Kidney (tissue), 14 donors: Measurements from ENCODE around the gene HCFC1. TPM values are rescaled to one million over a fixed set of nuclear protein-coding genes. Genes with fewer than 3 reads are reported as not detected.
A peak's percentile ranks its signal among the peaks of the same experiment; 100 is the strongest.

Source experiments
- DNase-seq, 5 donors: peaks; one replicate each; pipeline ENCODE4 v3.0.0-alpha.2; 2013 to 2020
- FAIRE-seq: peaks from 2 replicates; lab custom pipeline; 2012; peaks lifted over from hg19 to GRCh38; lab: Jason Lieb, UNC
- H3K27ac ChIP-seq, 2 donors: one replicate each; pipeline ENCODE4 v1.7.0; 2013; ENCODE audit warnings: low read depth in 2 of 2, low read length in 2 of 2, inconsistent platforms in 1 of 2
- H3K27me3 ChIP-seq: one replicate; pipeline ENCODE4 v1.7.1; 2013; ENCODE audit warnings: low read length, inconsistent platforms; ENCODE audit not compliant: control insufficient read depth, insufficient read depth
- H3K36me3 ChIP-seq, 3 donors: one replicate each; pipeline versions ENCODE4 v1.7.0 to v1.7.1; 2013; ENCODE audit warnings: low read length in 3 of 3, control low read depth in 1 of 3, inconsistent platforms in 1 of 3; ENCODE audit not compliant: insufficient read depth in 3 of 3, control insufficient read depth in 2 of 3
- H3K4me1 ChIP-seq, 3 donors: one replicate each; pipeline versions ENCODE4 v1.7.0 to v1.7.1; 2013; ENCODE audit warnings: low read length in 3 of 3, inconsistent platforms in 1 of 3, low read depth in 1 of 3; ENCODE audit not compliant: control insufficient read depth in 2 of 3, insufficient read depth in 2 of 3
- H3K4me3 ChIP-seq, 3 donors: one replicate each; pipeline versions ENCODE4 v1.7.0 to v1.8.1; 2013; ENCODE audit warnings: low read length in 3 of 3, control low read depth in 1 of 3, inconsistent platforms in 1 of 3
- H3K9ac ChIP-seq, 3 donors: one replicate each; pipeline versions ENCODE4 v1.7.0 to v1.7.1; 2013; ENCODE audit warnings: low read length in 3 of 3, control low read depth in 1 of 3, inconsistent platforms in 1 of 3
- H3K9me3 ChIP-seq, 3 donors: one replicate each; pipeline versions ENCODE4 v1.7.0 to v1.7.1; 2013; ENCODE audit warnings: low read length in 3 of 3, control low read depth in 1 of 3, inconsistent platforms in 1 of 3; ENCODE audit not compliant: control insufficient read depth in 2 of 3, insufficient read depth in 1 of 3
- CTCF ChIP-seq: IDR thresholded peaks from 3 replicates; pipeline ENCODE4 v1.5.1; 2012; ENCODE audit warnings: mild to moderate bottlenecking, moderate library complexity, borderline replicate concordance; ENCODE audit not compliant: insufficient read depth; ENCODE audit errors: extremely low read depth
- intact Hi-C: fragments of 100-400 bp; cut with DNase I; formaldehyde crosslinking; loops from one replicate; pipeline ENCODE4 v1.11.1; 2022
- polyA plus RNA-seq: library from polyadenylated mRNA; stranded (reverse); fragments of 350-450 nt; fragmentation: Illumina TruSeq; extraction: RNeasy Lipid Tissue Mini Kit (QIAGEN cat#74804); gene quantifications from one replicate; pipeline ENCODE4 v1.2.3, GENCODE V29; 2014; ENCODE audit warnings: low read depth, low replicate concordance; ENCODE audit not compliant: insufficient read depth
- total RNA-seq: library from RNA; stranded (reverse); fragmentation: NEBNext Ultra II Directional; extraction: Animal tissue kit (Norgen Biotek cat#: 25700); gene quantifications from one replicate; pipeline ENCODE4 v1.2.1, GENCODE V29; 2021
- donor health status: control.
- donor health status: control.
- donor health status: control.
- donor health status: control.
- donor health status: control.
- donor health status: DM: yes; HTN: yes; CAD: no.
- donor health status: Normal renal cell carcinoma (clear cell type).

HCFC1 gene
- total and polyA plus RNA-seq, 2 donors from 2014 or later: 13.5 to 54.6 TPM

DNA sequence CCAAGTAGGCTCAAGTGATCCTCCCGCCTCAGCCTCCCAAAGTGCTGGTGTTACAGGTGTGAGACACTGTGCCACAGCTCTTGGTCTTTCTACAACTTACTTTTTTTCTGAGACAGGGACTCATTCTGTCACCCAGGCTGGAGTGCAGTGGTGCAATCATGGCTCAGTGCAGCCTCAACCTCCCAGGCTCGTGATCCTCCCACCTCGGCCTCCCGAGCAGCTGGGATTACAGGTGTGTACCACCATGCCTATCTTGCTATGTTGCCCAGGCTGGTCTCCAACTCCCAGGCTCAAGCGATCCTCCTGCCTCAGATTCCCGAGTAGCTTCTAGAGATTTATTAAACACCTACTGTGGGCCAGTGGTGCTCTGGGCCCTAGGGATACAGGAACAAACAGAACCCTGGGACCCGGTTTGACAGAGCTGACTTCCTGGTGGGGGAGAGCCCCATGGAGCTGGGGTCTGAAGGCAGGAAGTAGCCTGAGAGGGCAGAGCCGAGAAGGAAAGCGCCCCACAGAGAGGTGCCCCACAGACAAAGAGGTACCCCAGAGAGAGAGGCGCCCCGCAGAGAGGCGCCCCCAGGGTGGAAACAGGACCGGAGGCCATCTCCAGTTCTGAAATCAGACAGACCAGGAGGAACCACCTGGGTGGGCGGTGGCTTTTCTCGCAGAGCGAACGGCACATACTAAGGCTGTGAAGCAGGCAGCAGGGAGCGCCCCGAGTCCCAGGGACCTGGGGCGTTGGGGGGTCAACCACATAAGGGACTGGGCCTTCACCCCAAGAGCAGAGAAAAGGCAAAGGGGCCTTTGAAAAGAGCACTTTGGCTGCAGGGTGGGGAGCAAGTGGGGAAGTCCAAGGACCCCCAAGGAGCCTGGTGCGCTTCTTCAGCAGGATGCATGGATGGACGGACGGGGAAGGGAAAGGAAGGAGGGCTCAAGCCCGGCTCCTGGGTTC lies 43.1 kb upstream of the HCFC1 start:
- no peaks in the 10 kb centered on the region for H3K27me3 ChIP-seq
- no peak for FAIRE-seq
- H3K27ac ChIP-seq: no peak overlapping the region
- intact Hi-C loops: no loop called here
- no peak overlapping the region for H3K9ac ChIP-seq
- no peak overlapping the region for H3K4me3 ChIP-seq
- DNase-seq: peak in 1 of 5 donors; percentile 66
- no peaks in the 10 kb centered on the region for H3K9me3 ChIP-seq
- peaks cover 0 to 2% (median 0%) of the 10 kb centered on the region in 3 donors for H3K36me3 ChIP-seq
- H3K4me1 ChIP-seq: peaks cover 0 to 2% (median 0%) of the 10 kb centered on the region in 3 donors
- no peak for TF ChIP-seq CTCF

DNA sequence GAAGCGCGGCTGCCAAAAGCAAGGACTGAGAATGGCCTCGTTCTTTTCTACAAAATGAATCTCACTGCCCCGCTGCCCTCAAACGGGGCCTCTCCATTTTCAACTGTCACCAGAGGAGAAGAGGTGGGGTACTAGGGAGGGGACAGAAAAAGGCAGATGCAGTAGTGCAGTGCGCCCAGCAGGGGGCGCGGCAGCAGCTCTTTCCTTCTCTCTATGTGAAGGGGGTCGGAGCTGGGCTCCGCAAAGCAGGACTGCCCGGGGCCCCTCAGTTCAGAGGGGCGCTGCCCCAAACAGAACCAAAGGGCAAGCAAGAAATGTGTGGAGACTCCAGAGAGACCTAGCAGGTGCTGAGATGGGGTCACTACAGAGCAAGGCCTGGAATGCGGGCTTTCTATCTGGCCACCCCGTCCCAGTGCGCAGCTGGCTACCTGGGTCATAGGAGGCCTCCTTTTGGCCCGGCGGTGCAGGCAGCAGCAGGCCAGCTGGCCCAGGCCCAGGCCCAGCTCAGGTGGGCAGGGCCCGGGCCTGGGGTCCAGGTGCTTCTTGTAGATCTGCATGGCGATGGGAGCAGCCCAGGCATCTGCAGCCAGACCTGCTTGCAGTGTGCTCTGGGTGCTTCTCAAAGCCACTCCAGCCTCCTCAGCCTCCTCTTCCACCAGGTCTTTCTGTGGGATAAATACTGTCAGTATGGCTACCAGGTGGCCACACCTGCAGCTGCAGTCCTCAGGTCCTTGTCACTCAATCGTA lies 42.2 kb upstream of the HCFC1 start:
- Histone ChIP-seq H3K36me3 (peaks cover 0 to 2% (median 0%) of the 10 kb centered on the region in 3 donors), H3K9ac (no peak overlapping the region), H3K9me3 (no peaks in the 10 kb centered on the region), H3K27ac (no peak overlapping the region), H3K4me3 (no peak overlapping the region), H3K27me3 (no peaks in the 10 kb centered on the region), H3K4me1 (peaks cover 0 to 2% (median 0%) of the 10 kb centered on the region in 3 donors)
- DNase-seq (peak; percentile 42 to 68 (median 48)), FAIRE-seq (no peak)
- intact Hi-C loops: no loop called here
- TF ChIP-seq CTCF: peak; percentile 79

DNA sequence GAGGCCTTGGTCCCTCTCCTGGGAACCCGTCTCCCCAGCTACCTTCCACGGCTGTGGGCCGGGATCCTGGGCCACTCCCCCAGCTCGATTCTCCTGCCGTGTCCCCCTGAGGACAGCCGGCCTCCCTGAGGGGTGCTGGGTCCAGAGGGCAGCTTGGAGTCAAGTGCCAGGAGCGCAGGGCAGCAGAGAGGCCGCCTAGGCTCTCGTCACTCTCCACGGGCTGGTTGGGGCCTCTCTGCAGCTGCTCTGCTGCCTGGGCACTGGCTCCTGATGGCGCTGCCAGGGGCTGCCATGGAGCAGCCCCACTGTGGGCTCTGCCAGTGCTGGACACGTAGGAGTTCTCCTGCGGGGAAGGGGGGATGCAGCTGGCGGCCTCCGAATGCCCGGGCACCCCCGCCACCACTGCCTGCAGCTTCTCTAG lies 41.4 kb upstream of the HCFC1 start:
- no peak overlapping the region for H3K27ac ChIP-seq
- no peak overlapping the region for H3K9ac ChIP-seq
- TF ChIP-seq CTCF: no peak
- FAIRE-seq (no peak), DNase-seq (peak in 1 of 5 donors; percentile 64)
- no peak overlapping the region for H3K4me3 ChIP-seq
- no peaks in the 10 kb centered on the region for H3K9me3 ChIP-seq
- intact Hi-C loops: no loop called here
- H3K27me3 ChIP-seq: no peaks in the 10 kb centered on the region
- H3K36me3 ChIP-seq: peaks cover 0 to 2% (median 0%) of the 10 kb centered on the region in 3 donors
- H3K4me1 ChIP-seq: no peaks in the 10 kb centered on the region
